Choroid plexus epithelial cell (primary cell): Measurements from ENCODE around the gene FANCD2.

Experiments used
- DNase-seq: peaks from one replicate; pipeline ENCODE4 v3.0.0-alpha.2; 2010; ENCODE audit warnings: low read depth
- H3K4me3 ChIP-seq: 2 replicates; pipeline ENCODE4 v1.5.1; 2011; ENCODE audit warnings: low read depth, mild to moderate bottlenecking, control low read depth, low read length, moderate library complexity
- TF ChIP-seq, protein P1 (sequence below): conservative IDR thresholded peaks from 2 replicates; pipeline ENCODE4 v1.5.1; 2011; ENCODE audit warnings: low read depth, mild to moderate bottlenecking, control low read depth, inconsistent platforms, low read length, moderate library complexity

FANCD2 gene

DNA sequence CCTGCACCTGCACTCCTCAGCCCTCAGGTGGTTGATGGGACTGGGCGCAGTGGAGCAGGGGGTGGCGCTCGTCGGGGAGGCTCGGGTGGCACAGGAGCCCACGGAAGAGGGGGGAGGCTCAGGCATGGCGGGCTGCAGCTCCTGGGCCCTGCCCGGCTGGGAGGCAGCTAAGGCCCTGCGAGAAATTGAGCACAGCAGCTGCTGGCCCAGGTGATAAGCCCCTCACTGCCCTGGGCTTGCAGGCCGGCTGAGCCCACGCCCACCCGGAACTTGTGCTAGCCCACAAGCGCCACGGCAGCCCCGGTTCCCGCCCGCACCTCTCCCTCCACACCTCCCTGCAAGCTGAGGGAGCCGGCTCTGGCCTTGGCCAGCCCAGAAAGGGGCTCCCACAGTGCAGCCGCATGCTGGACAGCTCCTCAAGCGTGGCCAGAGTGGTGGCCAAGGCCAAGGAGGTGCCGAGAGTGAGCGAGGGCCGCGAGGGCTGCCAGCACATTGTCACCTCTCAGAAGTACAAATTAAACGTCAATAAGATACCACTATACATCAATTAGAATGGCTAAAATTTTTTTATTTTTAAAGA, 110.3 kb downstream of the FANCD2 start:
- no peak for DNase-seq
- H3K4me3 ChIP-seq, result no peak overlapping the region
- TF ChIP-seq, protein P1, sequence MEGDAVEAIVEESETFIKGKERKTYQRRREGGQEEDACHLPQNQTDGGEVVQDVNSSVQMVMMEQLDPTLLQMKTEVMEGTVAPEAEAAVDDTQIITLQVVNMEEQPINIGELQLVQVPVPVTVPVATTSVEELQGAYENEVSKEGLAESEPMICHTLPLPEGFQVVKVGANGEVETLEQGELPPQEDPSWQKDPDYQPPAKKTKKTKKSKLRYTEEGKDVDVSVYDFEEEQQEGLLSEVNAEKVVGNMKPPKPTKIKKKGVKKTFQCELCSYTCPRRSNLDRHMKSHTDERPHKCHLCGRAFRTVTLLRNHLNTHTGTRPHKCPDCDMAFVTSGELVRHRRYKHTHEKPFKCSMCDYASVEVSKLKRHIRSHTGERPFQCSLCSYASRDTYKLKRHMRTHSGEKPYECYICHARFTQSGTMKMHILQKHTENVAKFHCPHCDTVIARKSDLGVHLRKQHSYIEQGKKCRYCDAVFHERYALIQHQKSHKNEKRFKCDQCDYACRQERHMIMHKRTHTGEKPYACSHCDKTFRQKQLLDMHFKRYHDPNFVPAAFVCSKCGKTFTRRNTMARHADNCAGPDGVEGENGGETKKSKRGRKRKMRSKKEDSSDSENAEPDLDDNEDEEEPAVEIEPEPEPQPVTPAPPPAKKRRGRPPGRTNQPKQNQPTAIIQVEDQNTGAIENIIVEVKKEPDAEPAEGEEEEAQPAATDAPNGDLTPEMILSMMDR, result no peak

- TF ChIP-seq, protein P1, result no peak
- DNase-seq, result no peak
- H3K4me3 ChIP-seq, result no peak overlapping the region
Measured at GRCh38 chr3:10137178-10137577, 110.9 kb downstream of the FANCD2 start.

- H3K4me3 ChIP-seq, result peak overlapping the region; percentile 84
- TF ChIP-seq, protein P1, result no peak
- no peak for DNase-seq
Measured at GRCh38 chr3:10140996-10141546, 114.8 kb downstream of the FANCD2 start.

DNA sequence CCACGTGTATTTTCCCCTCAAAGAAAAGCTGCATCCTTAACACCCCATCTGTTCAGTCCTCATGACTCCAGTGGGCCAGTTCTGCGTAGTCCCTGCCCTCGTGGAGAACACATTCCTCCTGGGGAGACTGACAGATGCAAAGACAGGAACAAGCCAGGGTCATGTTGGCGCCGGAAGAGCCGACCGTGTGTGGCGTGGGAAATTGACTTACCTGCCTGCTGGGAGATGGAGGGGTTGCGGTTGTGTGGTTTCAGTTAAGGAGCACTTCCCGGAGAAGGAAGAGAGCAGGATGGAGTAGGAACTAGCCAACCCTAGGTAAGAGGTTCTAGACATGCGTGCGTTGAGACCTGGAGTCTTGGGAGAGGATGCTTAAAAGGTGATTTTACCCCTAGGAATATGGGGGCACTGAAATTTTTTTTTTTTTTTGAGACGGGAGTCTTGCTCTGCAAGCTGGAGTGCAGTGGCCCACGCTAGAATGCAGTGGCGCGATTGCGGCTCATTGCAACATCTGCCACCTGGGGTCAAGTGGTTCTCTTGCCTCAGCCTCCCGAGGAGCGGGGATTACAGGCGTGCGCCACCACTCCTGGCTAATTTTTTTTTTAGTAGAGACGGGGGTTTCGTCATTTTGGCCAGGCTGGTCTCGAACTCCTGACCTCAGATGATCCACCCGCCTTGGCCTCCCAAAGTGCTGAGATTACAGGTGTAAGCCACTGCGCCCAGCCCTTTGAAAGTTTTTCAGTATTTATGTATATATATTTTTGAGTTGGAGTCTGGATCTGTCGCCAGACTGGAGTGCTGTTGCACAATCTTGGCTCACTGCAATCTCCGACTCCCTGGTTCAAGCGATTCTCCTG, 116.7 kb downstream of the FANCD2 start:
- TF ChIP-seq, protein P1, result no peak
- H3K4me3 ChIP-seq, result peak overlapping the region; percentile 84
- DNase-seq, result peak; percentile 23

- TF ChIP-seq, protein P1, result no peak
- DNase-seq, result no peak
Measured at GRCh38 chr3:10145685-10146084, 119.4 kb downstream of the FANCD2 start.

DNA sequence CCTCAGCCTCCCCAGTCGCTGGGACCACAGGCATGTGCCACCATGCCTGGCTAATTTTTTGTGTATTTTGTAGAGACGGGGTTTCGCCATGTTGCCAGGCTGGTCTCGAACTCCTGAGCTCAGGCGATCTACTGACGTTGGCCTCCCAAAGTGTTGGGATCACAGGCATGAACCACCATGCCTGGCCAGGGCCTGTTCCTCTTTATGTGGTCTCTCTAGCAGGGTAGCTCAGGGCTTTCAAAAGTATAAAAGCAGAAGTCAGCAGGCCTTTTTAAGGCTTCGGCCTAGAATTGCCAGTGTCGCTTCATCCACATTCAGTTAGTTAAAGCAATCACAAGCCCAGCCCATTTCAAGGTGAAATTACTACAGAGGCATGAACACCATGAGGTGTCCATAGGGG, 123.0 kb downstream of the FANCD2 start:
- no peak for DNase-seq
- H3K4me3 ChIP-seq, result no peak overlapping the region
- TF ChIP-seq, protein P1, result no peak

More at GRCh38 chr3:10145685-10146084, 119.4 kb downstream of the FANCD2 start:
- H3K4me3 ChIP-seq, result no peak overlapping the region
